Body of pancreas (tissue), 4 donors: ENCODE data around the gene PPFIA2.

Experiments
- CTCF ChIP-seq, 7 experiments: fragments of 450-650 bp in 4 of 7; fragments of 200-600 bp in 3 of 7; sonication (generic) in 3 of 7; IDR thresholded peaks; one replicate each; pipeline ENCODE4 v1.5.1; 2016 to 2019; ENCODE audit warnings: antibody characterized with exemption in 7 of 7
- POLR2A ChIP-seq, 3 donors: fragments of 450-650 bp; IDR thresholded peaks; one replicate each; pipeline ENCODE4 v1.6.1; 2016; ENCODE audit warnings: antibody characterized with exemption in 3 of 3, mild to moderate bottlenecking in 2 of 3

DNA sequence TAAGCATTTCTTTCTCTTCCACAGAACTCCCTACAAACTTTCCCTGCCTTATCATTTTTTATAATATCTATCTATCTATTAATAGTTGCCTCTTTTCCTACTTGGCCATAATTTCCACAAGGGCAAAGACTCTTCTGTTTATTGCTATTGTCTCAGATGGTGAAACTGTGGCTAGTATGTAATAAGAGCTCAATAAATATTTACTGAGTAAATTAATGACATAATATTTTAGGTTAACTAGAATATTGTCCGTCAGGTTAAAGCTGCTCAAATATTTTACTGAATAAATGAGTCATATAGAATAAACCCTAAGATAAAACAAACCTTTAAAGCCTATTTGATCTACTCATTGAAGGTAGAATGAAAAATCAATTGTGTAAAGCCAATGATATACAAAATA lies 240.5 kb downstream of the PPFIA2 start:
- no peak for TF ChIP-seq POLR2A (IDR thresholded peaks at IDR 0.05)
- TF ChIP-seq CTCF (IDR thresholded peaks at IDR 0.05) = no peak
